ENCODE measurements around the gene CHST8. TPM values are rescaled to one million over a fixed set of nuclear protein-coding genes. Genes with fewer than 3 reads are reported as not detected.
"Not testable (repeated sequence)": the region's sequence is repeated elsewhere in the genome, so short reads cannot be mapped to it uniquely, and the experiment has no call there.

The CHST8 gene
- total RNA-seq, 1 donor from 2014 or later: 0.07 TPM

GRCh38 chr19:33689138-33689746 lies 67.5 kb downstream of the CHST8 start:
- DNase-seq (ENCODE audit: low read depth, low spot score): no peak

- DNase-seq (ENCODE audit: low read depth, low spot score): no peak
Measured at GRCh38 chr19:33689868-33690267, 68.1 kb downstream of the CHST8 start.

GRCh38 chr19:33690378-33691029 lies 68.8 kb downstream of the CHST8 start:
- DNase-seq (ENCODE audit: low read depth, low spot score): no peak

- DNase-seq (ENCODE audit: low read depth, low spot score): no peak
Measured at GRCh38 chr19:33691030-33691427, 69.3 kb downstream of the CHST8 start.

GRCh38 chr19:33691736-33692135 lies 70.0 kb downstream of the CHST8 start:
- DNase-seq (ENCODE audit: low read depth, low spot score): no peak

GRCh38 chr19:33693678-33694077 lies 71.9 kb downstream of the CHST8 start:
- DNase-seq (ENCODE audit: low read depth, low spot score): no peak

GRCh38 chr19:33695547-33695946 lies 73.8 kb downstream of the CHST8 start:
- DNase-seq (ENCODE audit: low read depth, low spot score): not testable (repeated sequence)

- no peak for DNase-seq (ENCODE audit: low read depth, low spot score)
Measured at GRCh38 chr19:33697766-33698165, 76.0 kb downstream of the CHST8 start.

GRCh38 chr19:33698576-33699435 lies 77.1 kb downstream of the CHST8 start:
- DNase-seq (ENCODE audit: low read depth, low spot score): no peak

- no peak for DNase-seq (ENCODE audit: low read depth, low spot score)
Measured at GRCh38 chr19:33699754-33700407, 78.1 kb downstream of the CHST8 start.

GRCh38 chr19:33700408-33701013 lies 78.8 kb downstream of the CHST8 start:
- DNase-seq (ENCODE audit: low read depth, low spot score): no peak

GRCh38 chr19:33701565-33701964 lies 79.8 kb downstream of the CHST8 start:
- no peak for DNase-seq (ENCODE audit: low read depth, low spot score)

- DNase-seq (ENCODE audit: low read depth, low spot score): no peak
Measured at GRCh38 chr19:33702606-33703437, 81.1 kb downstream of the CHST8 start.

GRCh38 chr19:33703438-33703750 lies 81.6 kb downstream of the CHST8 start:
- DNase-seq (ENCODE audit: low read depth, low spot score): no peak

- no peak for DNase-seq (ENCODE audit: low read depth, low spot score)
Measured at GRCh38 chr19:33703821-33704220, 82.1 kb downstream of the CHST8 start.

- no peak for DNase-seq (ENCODE audit: low read depth, low spot score)
Measured at GRCh38 chr19:33704271-33704670, 82.5 kb downstream of the CHST8 start.

- no peak for DNase-seq (ENCODE audit: low read depth, low spot score)
Measured at GRCh38 chr19:33705090-33705847, 83.5 kb downstream of the CHST8 start.

GRCh38 chr19:33705860-33706259 lies 84.1 kb downstream of the CHST8 start:
- no peak for DNase-seq (ENCODE audit: low read depth, low spot score)

- no peak for DNase-seq (ENCODE audit: low read depth, low spot score)
Measured at GRCh38 chr19:33706631-33707030, 84.9 kb downstream of the CHST8 start.

GRCh38 chr19:33712268-33712667 lies 90.5 kb downstream of the CHST8 start:
- DNase-seq (ENCODE audit: low read depth, low spot score): no peak

All from pulmonary artery endothelial cell (primary cell).